GM19468 (cell line): ENCODE results near the gene RASGEF1C.
"Not testable (repeated sequence)": the region's sequence is repeated elsewhere in the genome, so short reads cannot be mapped to it uniquely, and the experiment has no call there.

Experiments
- ATAC-seq: cut with Tn5 transposase; IDR thresholded peaks from one replicate; pipeline ENCODE4 v1.9.1; 2021; ENCODE audit warnings: mild to moderate bottlenecking, moderate library complexity, moderate number of reproducible peaks; ENCODE audit not compliant: unreplicated experiment; ENCODE audit errors: extremely low read depth

The RASGEF1C gene

DNA sequence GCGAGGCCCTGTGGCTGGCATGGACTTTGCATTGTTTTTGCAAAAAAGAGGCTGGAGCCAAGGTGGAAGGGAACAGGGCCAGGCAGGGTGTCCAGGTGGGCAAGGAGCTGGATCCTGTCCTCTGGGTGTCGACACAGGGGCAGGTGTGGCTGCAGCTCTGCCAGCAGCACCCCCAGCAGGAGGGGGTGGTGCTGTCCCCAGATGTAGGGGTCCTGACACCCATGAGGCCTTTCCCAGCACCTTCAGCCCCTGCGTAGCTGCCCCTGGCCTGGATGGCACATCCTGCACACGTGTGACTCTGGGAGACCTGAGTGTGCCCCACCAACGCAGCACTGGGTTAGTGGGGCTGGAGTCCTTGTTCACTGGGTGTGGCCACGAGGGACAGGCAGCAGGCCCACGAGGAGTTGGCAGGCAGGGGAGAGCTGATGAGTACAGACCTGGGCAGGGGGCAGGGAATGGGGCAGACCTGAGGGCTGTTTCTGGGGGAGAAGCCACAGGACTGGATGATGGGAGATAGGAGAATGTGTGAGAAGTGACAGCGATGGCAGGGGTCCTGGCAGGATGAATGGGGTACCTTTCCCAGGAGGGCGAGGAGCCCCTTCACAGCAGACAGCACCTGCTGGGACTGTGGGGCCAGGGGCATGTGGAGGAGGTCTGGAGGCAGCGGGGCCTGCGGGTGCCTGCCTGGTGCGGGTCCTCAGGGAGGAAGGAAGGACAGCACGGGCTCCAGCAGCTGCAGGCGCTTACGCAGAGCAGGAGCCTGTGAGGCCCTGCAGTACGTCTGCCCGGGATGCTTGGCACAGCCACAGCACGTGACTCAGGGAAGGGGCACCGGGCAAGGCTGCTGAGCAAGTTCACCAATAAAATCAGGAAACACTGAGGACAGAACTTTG, 3.6 kb upstream of the RASGEF1C start:
- ATAC-seq = no peak

DNA sequence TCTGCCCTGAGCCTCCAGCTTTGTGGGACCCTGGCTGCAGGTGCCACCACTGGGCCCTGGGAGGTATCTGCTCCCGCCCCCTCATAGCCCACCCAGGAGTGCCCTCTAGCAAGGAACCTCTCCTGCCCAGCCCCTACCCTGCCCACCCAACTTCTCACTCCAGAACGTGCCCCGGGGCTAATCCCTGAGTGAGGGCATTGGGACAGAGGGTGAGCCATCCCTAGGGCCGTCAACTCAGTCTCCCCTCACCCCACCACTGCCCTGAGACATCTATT, 2.7 kb upstream of the RASGEF1C start:
- no peak for ATAC-seq

DNA sequence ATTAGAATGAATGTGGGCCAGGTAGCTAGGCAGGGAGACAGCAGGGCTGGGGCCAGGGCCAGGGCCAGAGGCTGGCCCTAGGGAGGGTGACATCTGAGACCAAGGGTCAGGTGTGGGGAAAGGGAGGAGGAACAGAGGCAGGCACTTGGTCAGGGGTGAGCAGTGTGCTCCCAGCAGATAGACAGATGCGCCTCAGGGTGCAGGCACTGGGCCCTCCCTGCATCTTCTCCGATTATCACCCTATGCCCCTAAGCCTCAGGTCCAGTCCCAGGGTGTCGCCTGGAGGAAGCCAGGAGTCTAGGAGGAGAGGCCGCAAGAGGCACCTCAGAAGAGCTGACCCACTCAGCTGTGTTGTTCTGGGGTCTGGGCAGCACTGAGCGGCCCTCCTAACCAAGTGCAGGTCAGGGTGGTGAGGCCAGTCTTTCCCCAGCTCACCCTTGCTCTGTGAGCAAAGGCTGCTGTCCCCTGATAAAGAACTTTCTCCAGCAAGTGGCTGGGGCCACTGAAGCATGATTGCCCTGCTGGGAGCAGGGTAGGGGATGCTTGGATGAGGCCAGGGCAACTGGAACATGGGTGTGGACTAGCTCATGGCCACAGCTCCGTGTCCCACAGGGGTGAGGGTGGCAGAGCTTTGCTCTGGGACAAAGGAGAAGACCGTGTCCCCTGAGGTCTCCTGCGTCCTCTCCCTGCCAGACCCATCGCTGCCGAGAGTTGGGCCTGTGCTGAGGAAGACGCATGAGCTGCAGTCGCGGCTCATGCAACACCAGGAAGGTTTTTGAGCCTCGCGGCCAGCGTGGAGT, 2.1 kb upstream of the RASGEF1C start:
- no peak for ATAC-seq

DNA sequence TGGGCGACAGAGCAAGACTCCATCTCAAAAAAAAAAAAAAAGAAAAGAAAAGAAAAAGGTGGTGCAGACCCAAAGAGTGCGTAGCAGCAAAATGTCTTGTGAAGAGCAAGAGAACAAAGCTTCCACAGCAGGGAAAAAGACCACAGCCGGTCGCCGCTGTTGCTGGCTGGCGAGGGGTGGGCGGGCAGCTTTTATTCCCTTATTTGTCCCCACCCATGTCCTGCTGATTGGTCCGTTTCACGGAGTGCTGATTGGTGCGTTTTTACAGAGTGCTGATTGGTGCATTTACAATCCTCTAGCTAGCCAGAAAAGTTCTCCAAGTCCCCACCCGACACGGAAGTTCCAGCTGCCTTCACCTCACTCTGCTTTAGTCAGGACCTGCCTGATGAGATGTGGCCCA, 1.1 kb upstream of the RASGEF1C start:
- ATAC-seq = not testable (repeated sequence)

GRCh38 chr5:180208435-180209081, 453 bp downstream of the RASGEF1C start:
- ATAC-seq = no peak

GRCh38 chr5:180208038-180208434, 975 bp downstream of the RASGEF1C start:
- no peak for ATAC-seq

DNA sequence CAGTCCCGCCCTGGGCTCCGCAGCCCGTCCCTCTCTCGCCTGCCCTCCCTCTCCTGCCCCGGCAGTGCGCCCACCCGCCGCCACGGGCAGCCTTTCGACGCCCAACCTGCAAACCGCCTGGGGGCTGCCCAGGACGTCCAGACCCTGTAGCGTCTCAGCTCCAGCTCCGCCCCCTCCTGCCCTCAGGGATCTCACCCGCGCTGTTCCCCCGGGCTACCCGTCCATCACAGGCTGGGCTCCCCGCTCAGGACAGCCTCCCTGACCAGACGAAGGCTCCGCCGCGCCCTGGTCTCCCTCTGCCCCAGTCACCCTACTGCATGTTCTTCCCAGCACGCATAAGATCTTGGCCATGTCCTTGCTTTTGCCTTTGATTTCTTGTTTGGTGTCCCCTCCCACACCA, 1.4 kb downstream of the RASGEF1C start:
- no peak for ATAC-seq

- ATAC-seq = no peak
Observed at GRCh38 chr5:180206993-180207392, 2.0 kb downstream of the RASGEF1C start.

GRCh38 chr5:180205916-180206315, 3.1 kb downstream of the RASGEF1C start:
- ATAC-seq = no peak

DNA sequence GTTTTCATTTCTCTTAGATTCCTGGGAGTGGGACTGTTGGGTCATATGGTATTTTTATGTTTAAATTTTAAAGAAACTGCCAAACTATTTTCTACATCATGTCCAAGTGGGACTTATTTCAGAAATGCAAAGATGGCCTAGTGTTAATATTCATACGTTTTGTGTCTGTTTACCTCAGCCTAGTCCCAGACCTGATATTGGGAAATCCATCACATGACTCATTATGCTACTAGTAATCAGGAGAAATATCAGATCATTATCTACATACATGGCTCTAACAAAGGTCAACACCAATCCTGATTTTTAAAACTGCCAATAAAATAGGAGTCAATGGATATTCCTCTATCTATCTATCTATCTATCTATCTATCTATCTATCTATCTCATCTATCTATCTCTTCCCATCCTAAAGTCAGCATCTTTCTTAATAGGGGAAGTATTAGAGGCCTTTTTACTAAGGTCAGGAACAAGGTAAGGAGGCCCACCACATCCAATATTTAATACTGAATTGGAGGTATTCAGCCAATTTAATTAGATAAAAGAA, 4.7 kb downstream of the RASGEF1C start:
- ATAC-seq = no peak

- ATAC-seq = no peak
Observed at GRCh38 chr5:180202939-180203573, 6.0 kb downstream of the RASGEF1C start.

- no peak for ATAC-seq
Observed at GRCh38 chr5:180201051-180201987, 7.7 kb downstream of the RASGEF1C start.

GRCh38 chr5:180199390-180199789, 9.6 kb downstream of the RASGEF1C start:
- no peak for ATAC-seq

DNA sequence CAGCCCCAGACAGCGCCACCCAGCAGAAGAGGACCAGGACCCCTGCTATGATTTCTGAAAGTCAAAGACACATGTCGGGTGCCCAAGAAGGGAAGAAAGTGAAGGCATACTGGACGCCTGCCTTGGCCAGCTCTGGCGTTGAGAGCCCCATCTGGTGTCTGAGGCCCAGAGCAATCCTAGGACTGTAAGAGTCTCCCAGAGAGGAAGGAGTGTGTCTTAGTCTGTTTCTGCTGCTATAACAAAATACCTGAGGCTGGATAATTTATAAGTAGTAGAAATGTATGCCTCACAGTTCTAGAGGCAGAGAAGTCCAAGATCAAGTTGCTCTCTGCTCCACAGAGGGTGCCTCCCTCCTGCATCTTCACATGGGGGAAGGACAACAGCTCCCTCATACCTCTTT, 10.8 kb downstream of the RASGEF1C start:
- no peak for ATAC-seq

- ATAC-seq = no peak
Observed at GRCh38 chr5:180197016-180197702, 11.9 kb downstream of the RASGEF1C start.

GRCh38 chr5:180194410-180195345, 14.3 kb downstream of the RASGEF1C start:
- no peak for ATAC-seq

DNA sequence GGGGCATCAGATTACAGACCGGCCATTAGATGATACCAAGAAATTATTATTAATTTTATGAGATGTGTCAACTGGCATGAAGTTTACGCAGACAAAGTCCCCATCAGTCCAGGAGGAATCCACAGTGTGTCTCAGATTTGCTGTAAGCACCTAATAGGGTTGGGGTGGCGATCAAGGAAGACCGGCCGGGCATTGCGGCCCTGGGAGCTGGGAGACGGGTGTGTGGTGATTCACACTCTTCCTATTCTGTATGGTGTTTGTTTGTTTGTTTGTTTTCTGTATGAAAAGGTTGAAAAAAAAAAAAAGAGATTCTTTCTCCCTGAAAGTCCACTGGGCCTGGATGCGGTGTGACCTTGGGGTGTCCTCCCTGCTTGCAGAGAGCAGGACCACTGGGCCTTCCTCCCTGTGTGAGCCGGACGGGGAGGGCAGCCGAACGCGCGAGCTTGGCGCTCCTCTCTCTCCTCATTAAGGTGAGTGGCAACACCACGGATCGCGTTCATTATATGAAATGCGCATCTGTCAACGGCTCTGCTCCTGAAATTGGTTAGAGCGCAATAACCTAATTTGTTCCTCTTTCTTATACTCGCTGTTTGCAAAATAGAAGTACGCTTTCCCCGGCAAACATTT, 15.1 kb downstream of the RASGEF1C start:
- ATAC-seq = no peak
